Epithelial cell of proximal tubule (primary cell): ENCODE measurements around the gene GALNT2. TPM values are rescaled to one million over a fixed set of nuclear protein-coding genes. Genes with fewer than 3 reads are reported as not detected.

ENCODE experiments used
- DNase-seq: peaks from one replicate; pipeline ENCODE4 v3.0.0-alpha.2; 2011; ENCODE audit warnings: low read depth
- H3K4me3 ChIP-seq: 2 replicates; pipeline ENCODE4 v1.5.1; 2011; ENCODE audit warnings: low read depth, mild to moderate bottlenecking, low read length
- CTCF ChIP-seq: conservative IDR thresholded peaks from 2 replicates; pipeline ENCODE4 v1.5.1; 2012; ENCODE audit warnings: low read depth, mild to moderate bottlenecking, low read length
- total RNA-seq: library from RNA; depleted of rRNA; stranded (reverse); fragments of >200 nt; gene quantifications from 2 replicates; pipeline ENCODE4 v1.2.3, GENCODE V29; 2015

Gene GALNT2
- total RNA-seq, 1 donor from 2014 or later = 52.1 TPM

- no peak overlapping the region for H3K4me3 ChIP-seq
- no peak for DNase-seq
- TF ChIP-seq CTCF = no peak
Measured at GRCh38 chr1:230284891-230285290, 217.9 kb downstream of the GALNT2 start.

DNA sequence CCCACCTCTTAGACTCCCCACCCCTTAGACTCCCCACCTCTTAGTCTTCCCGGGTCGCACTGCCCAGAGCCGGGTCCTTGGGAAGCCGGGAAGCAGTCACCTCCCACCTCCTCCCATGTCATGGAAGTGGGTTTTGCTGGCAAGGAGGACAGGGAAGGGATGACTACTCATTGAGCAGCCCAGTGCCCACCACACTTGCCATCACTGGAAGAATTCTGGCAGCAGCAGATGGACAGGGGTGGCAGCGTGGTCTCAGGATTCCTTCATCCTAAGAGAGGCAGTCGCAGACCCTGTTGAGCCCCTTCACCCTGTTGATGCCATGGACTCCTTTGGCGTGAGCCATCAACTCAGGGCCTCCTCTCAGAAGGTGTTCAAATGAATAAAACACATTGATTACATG lies 218.3 kb downstream of the GALNT2 start:
- DNase-seq = no peak
- no peak overlapping the region for H3K4me3 ChIP-seq
- TF ChIP-seq CTCF = no peak

DNA sequence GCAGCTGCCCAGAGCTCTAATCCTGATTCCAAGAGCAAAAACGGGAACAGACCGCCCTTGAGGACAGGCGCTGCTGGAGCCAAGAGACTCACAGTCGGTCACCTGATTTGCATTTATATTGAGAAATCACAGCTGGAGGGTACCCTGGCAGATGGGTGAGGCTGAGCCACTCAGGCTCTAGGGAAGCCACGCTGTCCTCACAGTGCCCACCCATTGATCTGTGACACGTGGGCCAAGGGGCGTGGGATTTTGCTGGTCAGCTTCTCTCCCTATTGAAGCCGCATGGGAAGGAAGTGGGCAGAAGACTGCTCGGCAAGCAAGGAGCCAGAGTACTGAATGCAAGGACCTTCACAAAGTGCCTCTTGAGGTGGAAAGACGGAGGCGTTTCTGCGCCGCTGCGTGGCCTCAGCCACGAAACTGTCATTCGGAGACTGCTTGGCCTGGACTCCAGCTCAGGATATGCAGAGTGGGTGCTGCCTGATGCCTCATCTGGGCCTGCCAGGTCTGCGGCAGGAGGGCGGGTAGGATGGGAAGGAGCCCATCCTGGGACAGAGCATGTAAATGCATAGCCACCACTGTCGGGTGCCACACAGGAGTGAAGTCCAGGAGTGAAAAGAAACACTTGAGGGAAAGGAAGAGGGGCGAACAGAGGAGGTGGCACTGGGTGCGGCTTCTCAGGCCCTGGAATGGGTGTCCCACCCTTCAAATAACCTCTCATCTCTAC lies 219.3 kb downstream of the GALNT2 start:
- no peak for DNase-seq
- H3K4me3 ChIP-seq = no peak overlapping the region
- TF ChIP-seq CTCF = no peak

- TF ChIP-seq CTCF = no peak
- H3K4me3 ChIP-seq = no peak overlapping the region
- no peak for DNase-seq
Measured at GRCh38 chr1:230286890-230287269, 219.8 kb downstream of the GALNT2 start.

- no peak for DNase-seq
- no peak for TF ChIP-seq CTCF
- no peak overlapping the region for H3K4me3 ChIP-seq
Measured at GRCh38 chr1:230287674-230288315, 220.8 kb downstream of the GALNT2 start.

GRCh38 chr1:230288641-230289349 lies 221.8 kb downstream of the GALNT2 start:
- TF ChIP-seq CTCF = no peak
- DNase-seq = no peak
- H3K4me3 ChIP-seq = no peak overlapping the region
